ENCODE data around the gene CACNA1B.

The CACNA1B gene

DNA sequence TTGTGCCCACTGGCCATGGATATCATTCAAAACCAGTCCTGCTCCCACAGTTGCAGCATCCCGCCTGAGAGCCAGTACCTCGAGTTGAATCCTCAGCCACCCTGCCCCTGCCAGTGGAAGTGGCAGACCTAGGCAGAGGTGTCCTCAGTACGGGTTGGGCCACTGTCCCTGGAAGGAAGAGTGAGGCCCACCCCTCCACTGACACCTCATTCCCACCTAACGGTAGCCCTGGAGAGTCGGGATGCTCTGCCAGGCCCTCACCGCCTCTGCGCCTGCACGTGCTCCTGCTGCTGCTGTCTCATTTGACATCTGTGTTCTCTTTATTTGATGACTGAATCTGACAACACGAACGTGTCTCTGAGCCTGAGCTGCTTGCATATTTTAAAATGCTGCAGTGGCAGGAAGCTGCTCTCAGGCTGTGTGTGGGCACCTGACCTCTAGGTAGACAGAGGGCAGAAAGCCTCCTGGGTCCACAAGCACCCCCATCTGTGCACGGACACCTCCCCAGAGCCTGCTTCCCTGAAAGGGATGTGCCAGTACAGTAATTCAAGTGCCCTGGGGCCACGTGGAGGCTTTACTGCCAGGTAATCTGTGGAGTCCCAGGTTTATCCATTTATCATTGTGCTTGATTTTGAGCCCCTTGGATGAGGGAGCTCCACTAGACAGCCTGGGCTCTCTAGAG lies 194.7 kb downstream of the CACNA1B start:
- Histone ChIP-seq H3K4me1 (ENCODE audit: insufficient read depth, low read length) (peaks cover 16% of the 10 kb centered on the region), H3K4me3 (ENCODE audit: low read length) (no peak overlapping the region), H3K36me3 (ENCODE audit: insufficient read depth, low read length) (no peaks in the 10 kb centered on the region), H3K27me3 (ENCODE audit: insufficient read depth, low read length) (no peaks in the 10 kb centered on the region), H3K9me3 (ENCODE audit: low read length) (no peaks in the 10 kb centered on the region), H2AFZ (ENCODE audit: low read depth, low read length) (no peak overlapping the region)

DNA sequence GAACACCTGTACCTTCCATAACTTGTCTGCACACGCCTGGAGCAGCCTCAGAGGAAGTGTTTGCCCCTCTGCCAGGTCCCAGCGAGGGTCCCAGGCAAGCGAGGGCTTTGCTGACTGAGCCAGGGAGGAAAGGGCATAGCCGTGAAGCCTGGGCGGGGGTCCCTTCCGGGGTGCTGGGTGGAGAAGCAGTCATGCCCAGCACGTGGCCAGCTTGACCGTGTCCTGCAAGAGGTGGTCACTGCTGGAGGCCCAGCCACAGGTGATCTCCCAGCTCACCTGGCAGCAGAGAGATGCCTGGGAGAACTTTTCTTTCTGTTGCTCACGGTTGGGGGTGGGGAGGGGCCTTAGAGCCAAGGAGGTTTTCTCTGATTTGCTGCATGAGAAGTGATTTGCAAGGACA lies 195.3 kb downstream of the CACNA1B start:
- Histone ChIP-seq H3K9me3 (ENCODE audit: low read length) (no peaks in the 10 kb centered on the region), H3K27me3 (ENCODE audit: insufficient read depth, low read length) (no peaks in the 10 kb centered on the region), H3K36me3 (ENCODE audit: insufficient read depth, low read length) (no peaks in the 10 kb centered on the region), H3K4me3 (ENCODE audit: low read length) (no peak overlapping the region), H3K4me1 (ENCODE audit: insufficient read depth, low read length) (peaks cover 16% of the 10 kb centered on the region), H2AFZ (ENCODE audit: low read depth, low read length) (no peak overlapping the region)

DNA sequence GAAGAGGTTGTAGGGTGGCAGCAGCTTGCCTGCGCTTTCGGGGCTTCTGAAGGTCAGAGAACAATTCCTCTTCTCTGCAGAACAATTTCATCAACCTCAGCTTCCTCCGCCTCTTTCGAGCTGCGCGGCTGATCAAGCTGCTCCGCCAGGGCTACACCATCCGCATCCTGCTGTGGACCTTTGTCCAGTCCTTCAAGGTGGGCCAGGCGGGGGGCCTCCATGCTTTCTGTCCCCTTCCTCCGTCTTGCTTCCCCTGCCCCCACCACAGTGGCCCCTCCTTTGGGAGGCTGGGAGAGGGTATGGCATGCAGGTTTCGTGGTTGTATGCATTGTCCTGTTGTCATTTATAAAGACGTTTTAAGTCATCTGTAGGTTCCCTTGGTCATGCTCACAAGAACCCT lies 195.8 kb downstream of the CACNA1B start:
- H3K27me3 ChIP-seq (ENCODE audit: insufficient read depth, low read length) = no peaks in the 10 kb centered on the region
- peaks cover 14% of the 10 kb centered on the region for H3K4me1 ChIP-seq (ENCODE audit: insufficient read depth, low read length)
- no peaks in the 10 kb centered on the region for H3K36me3 ChIP-seq (ENCODE audit: insufficient read depth, low read length)
- no peak overlapping the region for H2AFZ ChIP-seq (ENCODE audit: low read depth, low read length)
- H3K4me3 ChIP-seq (ENCODE audit: low read length) = no peak overlapping the region
- H3K9me3 ChIP-seq (ENCODE audit: low read length) = no peaks in the 10 kb centered on the region

GRCh38 chr9:138073808-138074207 lies 196.2 kb downstream of the CACNA1B start:
- no peak overlapping the region for H2AFZ ChIP-seq (ENCODE audit: low read depth, low read length)
- H3K27me3 ChIP-seq (ENCODE audit: insufficient read depth, low read length) = no peaks in the 10 kb centered on the region
- no peak overlapping the region for H3K4me3 ChIP-seq (ENCODE audit: low read length)
- H3K4me1 ChIP-seq (ENCODE audit: insufficient read depth, low read length) = peaks cover 10% of the 10 kb centered on the region
- H3K36me3 ChIP-seq (ENCODE audit: insufficient read depth, low read length) = no peaks in the 10 kb centered on the region
- no peaks in the 10 kb centered on the region for H3K9me3 ChIP-seq (ENCODE audit: low read length)

DNA sequence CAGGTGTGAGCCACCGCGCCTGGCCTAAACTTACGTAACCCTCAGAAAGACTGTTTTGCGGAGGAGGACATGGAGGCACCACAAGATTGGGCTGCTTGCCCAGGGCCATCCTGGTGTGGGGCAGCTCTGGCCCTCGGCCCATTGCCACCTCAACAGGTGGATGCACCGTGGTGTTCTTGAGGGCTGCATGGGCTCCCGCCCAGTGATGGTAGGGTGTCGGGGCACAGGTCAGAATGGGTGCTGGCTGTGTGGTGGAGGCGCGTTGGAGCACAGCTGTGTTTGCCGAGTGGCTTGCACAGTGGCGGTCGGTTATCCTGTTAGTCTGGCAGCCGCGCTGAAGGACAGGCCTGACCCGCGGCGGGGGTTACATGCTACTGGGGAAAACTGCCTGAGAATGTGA lies 196.9 kb downstream of the CACNA1B start:
- Histone ChIP-seq H3K9me3 (ENCODE audit: low read length) (no peaks in the 10 kb centered on the region), H3K36me3 (ENCODE audit: insufficient read depth, low read length) (no peaks in the 10 kb centered on the region), H3K4me1 (ENCODE audit: insufficient read depth, low read length) (peaks cover 4% of the 10 kb centered on the region), H3K4me3 (ENCODE audit: low read length) (no peak overlapping the region), H3K27me3 (ENCODE audit: insufficient read depth, low read length) (no peaks in the 10 kb centered on the region), H2AFZ (ENCODE audit: low read depth, low read length) (no peak overlapping the region)

DNA sequence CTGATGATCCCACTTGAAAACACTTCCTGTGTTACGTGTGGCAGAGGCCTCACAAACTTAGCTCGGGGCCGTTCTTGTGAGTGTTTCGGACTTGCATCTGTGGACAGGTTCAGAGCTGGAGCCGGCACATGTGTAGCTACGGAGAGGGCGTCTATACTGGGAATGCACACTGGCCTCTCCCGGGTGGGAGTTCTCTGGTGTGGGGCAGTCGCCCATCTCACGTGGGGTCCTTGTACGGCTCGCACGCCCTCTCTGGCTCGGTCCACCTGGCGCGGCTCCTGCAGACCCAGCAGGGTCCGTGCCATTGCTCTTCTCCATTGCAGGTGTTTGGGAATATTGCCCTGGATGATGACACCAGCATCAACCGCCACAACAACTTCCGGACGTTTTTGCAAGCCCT lies 197.9 kb downstream of the CACNA1B start:
- Histone ChIP-seq H3K36me3 (ENCODE audit: insufficient read depth, low read length) (no peaks in the 10 kb centered on the region), H3K4me1 (ENCODE audit: insufficient read depth, low read length) (no peaks in the 10 kb centered on the region), H3K4me3 (ENCODE audit: low read length) (no peak overlapping the region), H2AFZ (ENCODE audit: low read depth, low read length) (no peak overlapping the region), H3K9me3 (ENCODE audit: low read length) (no peaks in the 10 kb centered on the region), H3K27me3 (ENCODE audit: insufficient read depth, low read length) (no peaks in the 10 kb centered on the region)

GRCh38 chr9:138075961-138076649 lies 198.5 kb downstream of the CACNA1B start:
- H2AFZ ChIP-seq (ENCODE audit: low read depth, low read length) = no peak overlapping the region
- H3K4me3 ChIP-seq (ENCODE audit: low read length) = no peak overlapping the region
- H3K27me3 ChIP-seq (ENCODE audit: insufficient read depth, low read length) = no peaks in the 10 kb centered on the region
- H3K4me1 ChIP-seq (ENCODE audit: insufficient read depth, low read length) = no peaks in the 10 kb centered on the region
- H3K36me3 ChIP-seq (ENCODE audit: insufficient read depth, low read length) = no peaks in the 10 kb centered on the region
- H3K9me3 ChIP-seq (ENCODE audit: low read length) = no peaks in the 10 kb centered on the region

GRCh38 chr9:138076650-138077009 lies 199.0 kb downstream of the CACNA1B start:
- H3K27me3 ChIP-seq (ENCODE audit: insufficient read depth, low read length) = no peaks in the 10 kb centered on the region
- no peaks in the 10 kb centered on the region for H3K36me3 ChIP-seq (ENCODE audit: insufficient read depth, low read length)
- no peak overlapping the region for H2AFZ ChIP-seq (ENCODE audit: low read depth, low read length)
- H3K4me3 ChIP-seq (ENCODE audit: low read length) = no peak overlapping the region
- H3K9me3 ChIP-seq (ENCODE audit: low read length) = no peaks in the 10 kb centered on the region
- H3K4me1 ChIP-seq (ENCODE audit: insufficient read depth, low read length) = no peaks in the 10 kb centered on the region

DNA sequence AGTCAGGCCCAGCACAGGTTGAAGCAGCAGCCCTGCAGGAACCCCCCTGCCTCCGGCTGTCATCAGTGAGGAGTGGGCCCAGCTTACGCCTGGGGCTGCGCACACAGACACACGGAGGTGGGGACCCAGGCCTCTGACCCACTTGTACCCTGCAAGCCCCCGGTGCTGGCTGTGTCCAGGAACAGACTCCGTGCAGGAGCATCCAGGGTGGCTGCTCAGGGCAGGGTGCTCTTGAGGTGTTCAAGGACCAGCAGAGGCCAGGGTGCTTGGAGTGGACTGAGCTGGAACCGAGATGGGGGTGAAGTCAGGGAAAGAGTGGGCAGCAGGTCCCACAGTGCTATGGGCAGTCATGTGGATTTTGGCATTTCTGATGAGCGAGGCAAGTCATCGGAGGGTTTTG lies 199.5 kb downstream of the CACNA1B start:
- no peak overlapping the region for H3K4me3 ChIP-seq (ENCODE audit: low read length)
- H3K9me3 ChIP-seq (ENCODE audit: low read length) = no peaks in the 10 kb centered on the region
- H2AFZ ChIP-seq (ENCODE audit: low read depth, low read length) = no peak overlapping the region
- no peaks in the 10 kb centered on the region for H3K4me1 ChIP-seq (ENCODE audit: insufficient read depth, low read length)
- no peaks in the 10 kb centered on the region for H3K36me3 ChIP-seq (ENCODE audit: insufficient read depth, low read length)
- no peaks in the 10 kb centered on the region for H3K27me3 ChIP-seq (ENCODE audit: insufficient read depth, low read length)

DNA sequence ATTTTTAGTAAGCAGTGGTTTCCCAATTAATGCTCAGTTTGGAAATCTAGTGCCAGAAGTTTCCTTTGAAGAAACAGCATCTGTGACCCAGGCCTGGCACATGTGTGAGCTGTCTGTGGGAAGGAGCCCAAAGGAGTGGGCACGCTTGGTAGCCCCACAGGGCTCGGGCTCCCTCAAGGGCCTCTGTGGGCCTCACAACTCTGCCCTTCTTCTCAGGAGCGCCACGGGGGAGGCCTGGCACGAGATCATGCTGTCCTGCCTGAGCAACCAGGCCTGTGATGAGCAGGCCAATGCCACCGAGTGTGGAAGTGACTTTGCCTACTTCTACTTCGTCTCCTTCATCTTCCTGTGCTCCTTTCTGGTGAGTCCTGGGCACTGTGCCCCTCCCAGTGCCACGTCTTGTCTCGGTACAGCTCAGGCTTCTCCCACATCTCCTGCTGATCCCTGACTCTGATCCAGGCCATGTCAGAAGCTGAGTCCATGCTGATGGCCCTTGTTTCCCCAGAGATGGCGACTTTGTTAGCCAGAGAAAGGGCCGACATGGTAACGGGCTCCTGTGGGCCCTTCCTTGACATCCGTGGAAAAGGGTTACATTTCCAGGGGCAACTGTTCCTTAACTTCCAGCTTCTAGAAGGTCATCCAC lies 200.4 kb downstream of the CACNA1B start:
- Histone ChIP-seq H3K4me1 (ENCODE audit: insufficient read depth, low read length) (no peaks in the 10 kb centered on the region), H3K4me3 (ENCODE audit: low read length) (no peak overlapping the region), H3K9me3 (ENCODE audit: low read length) (no peaks in the 10 kb centered on the region), H3K27me3 (ENCODE audit: insufficient read depth, low read length) (no peaks in the 10 kb centered on the region), H3K36me3 (ENCODE audit: insufficient read depth, low read length) (no peaks in the 10 kb centered on the region), H2AFZ (ENCODE audit: low read depth, low read length) (no peak overlapping the region)

- Histone ChIP-seq H3K27me3 (ENCODE audit: insufficient read depth, low read length) (no peaks in the 10 kb centered on the region), H3K9me3 (ENCODE audit: low read length) (no peaks in the 10 kb centered on the region), H3K4me1 (ENCODE audit: insufficient read depth, low read length) (no peaks in the 10 kb centered on the region)
Measured at GRCh38 chr9:138078846-138079245, 201.3 kb downstream of the CACNA1B start.

GRCh38 chr9:138080979-138081378 lies 203.4 kb downstream of the CACNA1B start:
- Histone ChIP-seq H3K36me3 (ENCODE audit: insufficient read depth, low read length) (no peaks in the 10 kb centered on the region), H3K4me1 (ENCODE audit: insufficient read depth, low read length) (no peaks in the 10 kb centered on the region), H2AFZ (ENCODE audit: low read depth, low read length) (no peak overlapping the region), H3K9me3 (ENCODE audit: low read length) (peaks cover 2% of the 10 kb centered on the region), H3K4me3 (ENCODE audit: low read length) (no peak overlapping the region), H3K27me3 (ENCODE audit: insufficient read depth, low read length) (no peaks in the 10 kb centered on the region)

More at GRCh38 chr9:138078846-138079245, 201.3 kb downstream of the CACNA1B start:
- Histone ChIP-seq H3K36me3 (ENCODE audit: insufficient read depth, low read length) (no peaks in the 10 kb centered on the region), H2AFZ (ENCODE audit: low read depth, low read length) (no peak overlapping the region), H3K4me3 (ENCODE audit: low read length) (no peak overlapping the region)

GRCh38 chr9:138082918-138083636 lies 205.5 kb downstream of the CACNA1B start:
- no peak overlapping the region for H3K4me3 ChIP-seq (ENCODE audit: low read length)
- no peaks in the 10 kb centered on the region for H3K27me3 ChIP-seq (ENCODE audit: insufficient read depth, low read length)
- no peaks in the 10 kb centered on the region for H3K36me3 ChIP-seq (ENCODE audit: insufficient read depth, low read length)
- peaks cover 6% of the 10 kb centered on the region for H3K9me3 ChIP-seq (ENCODE audit: low read length)
- no peak overlapping the region for H2AFZ ChIP-seq (ENCODE audit: low read depth, low read length)
- no peaks in the 10 kb centered on the region for H3K4me1 ChIP-seq (ENCODE audit: insufficient read depth, low read length)

Data from neuron (in vitro differentiated cells).